ENCODE results near the gene ATP12A.
"Not testable (repeated sequence)": the region's sequence is repeated elsewhere in the genome, so short reads cannot be mapped to it uniquely, and the experiment has no call there.

The ATP12A gene

DNA sequence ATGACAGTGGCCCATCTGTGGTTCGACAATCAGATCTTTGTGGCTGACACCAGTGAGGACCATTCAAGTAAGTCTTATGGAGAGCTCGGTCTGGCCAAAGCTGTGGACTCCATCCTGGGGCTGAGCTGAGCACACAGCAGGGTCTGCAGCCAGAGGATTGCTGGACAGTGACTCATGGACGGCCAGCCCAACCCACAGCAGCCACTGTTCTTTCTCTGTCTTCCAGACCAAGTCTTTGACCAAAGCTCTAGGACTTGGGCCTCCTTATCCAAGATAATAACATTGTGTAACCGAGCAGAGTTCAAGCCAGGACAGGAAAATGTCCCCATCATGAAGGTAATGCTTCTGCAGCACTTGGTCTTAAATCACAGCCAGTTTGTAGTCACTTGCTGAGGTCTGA is 12.4 kb downstream of the ATP12A start:
- DNase-seq, result no peak

DNA sequence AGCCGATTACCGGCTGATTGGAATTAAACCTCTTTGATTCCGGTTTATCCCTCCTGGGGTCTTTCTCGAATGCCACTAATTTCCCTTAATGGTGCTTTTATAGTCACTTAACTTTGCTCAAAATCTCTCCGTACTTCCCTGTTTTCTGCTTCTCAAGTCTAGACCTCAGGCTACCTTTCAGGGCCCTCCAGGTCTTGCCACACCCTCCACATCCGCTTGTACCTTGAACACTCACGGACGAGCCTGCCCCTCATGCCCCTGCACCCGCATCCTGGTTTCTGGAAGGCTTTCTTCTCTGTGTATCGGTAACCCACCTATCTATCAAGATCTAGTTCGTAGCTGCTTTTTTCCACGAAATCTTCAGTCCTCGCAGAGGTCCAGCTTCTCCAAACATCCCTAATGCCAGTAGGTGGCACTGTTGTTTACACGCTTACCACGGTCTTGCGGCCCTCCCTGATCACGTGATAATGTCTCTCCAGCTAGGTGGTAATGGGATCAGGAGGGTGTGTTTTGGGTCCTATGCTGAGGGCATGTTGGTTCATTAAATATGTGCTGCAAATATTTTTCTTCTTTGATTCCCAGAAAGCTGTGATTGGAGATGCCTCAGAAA is 13.8 kb downstream of the ATP12A start:
- peak in 1 of 2 donors; percentile 7 for DNase-seq

DNA sequence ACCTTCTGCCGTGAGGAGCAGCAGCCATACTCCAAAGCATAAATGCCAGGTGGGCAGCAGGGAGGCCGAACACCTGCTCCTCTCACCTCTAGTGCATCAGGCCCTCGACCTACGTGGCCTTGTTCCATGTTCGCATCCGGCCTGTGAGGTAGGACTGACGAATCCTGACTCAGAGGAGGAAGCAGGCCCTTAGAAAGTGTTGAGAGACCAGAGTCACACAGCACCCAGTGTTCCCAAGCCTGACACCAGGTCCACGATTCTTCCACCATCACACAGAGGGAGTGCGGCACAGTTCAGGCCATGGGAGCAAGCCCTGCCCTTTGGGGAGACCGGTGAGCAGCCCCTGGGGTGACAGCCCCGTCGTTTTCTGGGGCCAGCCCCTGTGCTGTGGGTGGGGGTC is 14.7 kb downstream of the ATP12A start:
- DNase-seq, result no peak

DNA sequence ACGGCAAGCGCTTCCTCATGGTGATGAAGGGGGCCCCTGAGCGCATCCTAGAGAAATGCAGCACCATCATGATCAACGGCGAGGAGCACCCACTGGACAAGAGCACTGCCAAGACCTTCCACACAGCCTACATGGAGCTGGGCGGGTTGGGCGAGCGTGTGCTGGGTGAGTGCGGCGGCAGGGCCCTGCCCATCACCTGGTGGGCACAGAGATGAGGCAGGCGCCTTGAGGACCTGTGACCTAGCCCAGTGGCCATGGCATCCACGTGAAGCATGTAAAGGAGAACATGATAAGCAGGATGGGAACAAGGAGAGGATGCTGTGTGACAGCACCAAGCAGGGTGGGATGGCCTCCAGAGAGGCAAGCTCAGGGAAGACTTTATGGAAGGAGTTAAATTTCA is 18.5 kb downstream of the ATP12A start:
- no peak for DNase-seq

DNA sequence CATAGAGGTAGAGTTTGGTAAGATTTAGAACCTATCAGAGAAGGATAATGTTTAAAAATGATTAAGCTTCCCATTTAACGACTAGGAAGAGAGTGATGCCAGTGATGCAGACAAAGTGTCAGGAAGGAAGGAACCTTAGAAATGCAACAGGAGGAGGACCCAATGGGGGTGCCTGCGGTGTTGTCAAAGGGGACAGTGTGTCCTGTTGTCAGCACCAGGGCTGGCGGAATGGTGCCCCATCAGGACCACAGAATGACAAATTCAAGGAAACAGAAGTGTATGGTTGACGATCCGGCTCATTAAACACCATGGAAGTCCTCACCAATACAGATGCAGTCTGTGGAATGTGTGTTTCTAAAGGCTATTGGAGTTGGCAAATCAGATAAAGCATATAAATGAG is 19.3 kb downstream of the ATP12A start:
- no peak for DNase-seq

DNA sequence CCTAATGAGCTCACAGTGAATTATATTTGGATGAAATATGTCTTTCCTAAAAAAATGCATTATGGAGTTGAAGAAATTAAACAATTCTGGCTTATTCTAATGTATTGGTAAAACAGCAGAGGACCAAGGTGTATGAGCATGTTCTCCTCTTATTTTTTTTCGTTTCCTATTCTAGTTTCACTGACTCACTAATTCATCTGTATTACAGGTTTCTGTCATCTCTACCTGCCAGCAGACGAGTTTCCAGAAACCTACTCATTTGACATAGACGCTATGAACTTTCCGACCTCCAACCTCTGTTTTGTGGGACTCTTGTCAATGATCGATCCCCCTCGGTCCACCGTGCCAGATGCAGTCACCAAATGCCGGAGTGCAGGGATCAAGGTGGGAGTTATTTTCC is 20.3 kb downstream of the ATP12A start:
- no peak for DNase-seq

DNA sequence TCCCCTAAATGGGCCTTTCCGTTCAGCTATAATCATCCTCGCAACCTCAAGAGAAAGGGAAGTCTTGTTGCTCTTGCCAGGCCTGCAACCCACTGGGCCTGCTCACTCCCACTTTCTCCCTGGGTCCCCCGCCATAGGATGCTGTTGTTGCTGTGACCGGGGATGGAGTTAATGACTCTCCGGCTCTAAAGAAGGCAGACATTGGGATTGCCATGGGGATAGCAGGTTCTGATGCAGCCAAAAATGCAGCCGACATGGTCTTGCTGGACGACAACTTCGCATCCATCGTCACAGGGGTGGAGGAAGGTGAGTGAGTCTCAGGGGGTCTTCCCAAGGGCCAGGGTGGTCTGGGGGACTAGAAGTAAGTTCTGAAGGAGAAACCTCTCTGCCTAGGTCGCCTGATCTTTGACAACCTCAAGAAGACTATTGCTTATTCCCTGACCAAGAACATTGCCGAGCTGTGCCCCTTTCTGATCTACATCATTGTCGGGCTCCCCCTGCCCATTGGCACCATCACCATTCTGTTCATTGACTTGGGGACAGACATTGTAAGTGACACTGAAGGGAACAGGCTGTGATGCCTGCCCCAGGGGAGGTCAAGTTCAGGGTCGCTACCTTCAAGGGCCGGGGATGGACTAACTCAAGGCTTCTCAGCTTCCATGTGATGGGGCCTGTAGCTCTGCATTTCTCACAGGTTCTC is 26.8 kb downstream of the ATP12A start:
- DNase-seq, result no peak

DNA sequence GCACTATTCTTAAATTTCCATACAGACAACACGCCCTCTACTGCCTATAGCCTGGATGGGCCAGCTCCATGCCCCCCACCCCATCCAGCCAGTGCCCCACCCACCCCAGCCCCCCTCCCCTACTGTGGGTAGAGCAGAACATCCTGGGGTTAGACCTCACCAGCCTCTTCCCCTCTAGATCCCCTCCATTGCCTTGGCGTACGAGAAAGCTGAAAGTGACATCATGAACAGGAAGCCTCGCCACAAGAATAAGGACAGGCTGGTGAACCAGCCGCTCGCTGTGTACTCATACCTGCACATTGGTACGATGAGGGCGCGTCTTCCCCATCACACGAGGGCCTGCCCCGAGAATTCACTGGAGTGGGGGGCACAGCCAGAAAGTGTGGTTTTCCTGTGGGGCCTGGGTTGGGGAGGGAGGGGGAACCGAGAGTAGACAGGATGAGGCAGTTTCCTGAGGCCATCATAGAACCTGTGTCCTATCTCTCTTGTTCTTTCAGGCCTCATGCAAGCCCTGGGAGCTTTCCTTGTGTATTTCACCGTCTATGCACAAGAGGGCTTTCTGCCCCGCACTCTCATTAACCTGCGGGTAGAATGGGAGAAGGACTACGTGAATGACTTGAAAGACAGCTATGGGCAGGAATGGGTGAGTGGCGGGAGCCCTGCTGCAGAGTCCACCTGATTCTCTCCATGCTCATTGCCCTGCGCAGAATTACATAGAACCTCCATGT is 29.1 kb downstream of the ATP12A start:
- DNase-seq, result peak in 1 of 2 donors; percentile 45

DNA sequence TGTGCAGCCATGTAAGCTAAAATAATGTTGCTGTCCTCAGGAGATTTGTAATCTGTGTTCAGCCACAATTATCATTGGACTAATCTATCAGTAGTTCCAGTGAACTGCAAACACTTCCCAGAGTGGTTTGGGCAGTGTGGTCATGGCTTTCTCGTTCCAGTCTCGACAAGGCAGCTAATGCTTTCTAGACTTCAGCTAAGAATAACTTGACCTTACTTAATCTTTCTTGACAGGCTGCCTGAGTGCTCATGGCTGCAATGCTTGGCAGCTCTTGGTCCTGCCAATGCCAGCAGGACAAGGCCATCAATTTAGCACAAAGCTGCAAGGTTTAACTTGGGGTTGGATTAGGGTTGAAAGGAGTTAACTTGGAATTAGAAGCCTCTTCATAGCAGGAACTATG is 32.8 kb downstream of the ATP12A start:
- DNase-seq, result no peak

DNA sequence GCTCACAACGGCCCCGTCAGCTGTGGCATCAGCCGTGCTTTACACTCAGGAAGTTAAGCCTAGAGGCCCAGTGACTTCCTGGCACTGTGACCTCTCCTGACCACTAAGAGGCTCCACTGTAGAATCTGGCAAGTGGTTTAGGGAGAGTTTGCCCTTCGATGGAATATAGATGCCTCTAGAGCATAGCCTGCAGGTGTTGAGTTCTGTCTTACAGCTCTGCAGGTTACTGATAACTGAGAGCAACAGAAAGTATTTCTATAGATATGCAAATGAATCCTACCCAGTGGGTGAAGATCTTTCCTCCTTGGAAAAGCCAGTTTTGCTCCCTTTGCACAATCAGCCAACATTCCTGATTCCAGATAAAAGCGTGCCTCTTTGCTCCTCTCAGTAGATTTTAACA is 35.8 kb downstream of the ATP12A start:
- DNase-seq, result no peak

DNA sequence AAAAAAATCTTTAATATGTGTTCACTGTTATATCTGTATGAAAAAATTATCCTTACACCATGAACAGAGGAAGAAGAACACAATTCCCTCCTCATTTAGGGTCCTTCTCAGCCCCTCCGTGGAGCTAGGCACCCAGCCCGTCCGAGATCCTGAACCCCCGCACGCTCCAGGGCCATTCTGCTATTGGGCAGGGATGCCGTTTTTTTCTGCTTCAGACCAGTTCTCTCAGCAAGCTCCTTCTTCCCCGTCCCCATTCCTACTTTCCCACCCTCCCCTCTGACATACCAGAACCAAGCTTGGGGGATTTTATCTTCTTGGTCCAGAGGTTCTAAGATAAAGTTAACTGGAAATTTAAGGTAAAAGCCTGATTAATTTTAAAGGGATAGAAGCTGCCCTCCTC is 36.2 kb downstream of the ATP12A start:
- no peak for DNase-seq

DNA sequence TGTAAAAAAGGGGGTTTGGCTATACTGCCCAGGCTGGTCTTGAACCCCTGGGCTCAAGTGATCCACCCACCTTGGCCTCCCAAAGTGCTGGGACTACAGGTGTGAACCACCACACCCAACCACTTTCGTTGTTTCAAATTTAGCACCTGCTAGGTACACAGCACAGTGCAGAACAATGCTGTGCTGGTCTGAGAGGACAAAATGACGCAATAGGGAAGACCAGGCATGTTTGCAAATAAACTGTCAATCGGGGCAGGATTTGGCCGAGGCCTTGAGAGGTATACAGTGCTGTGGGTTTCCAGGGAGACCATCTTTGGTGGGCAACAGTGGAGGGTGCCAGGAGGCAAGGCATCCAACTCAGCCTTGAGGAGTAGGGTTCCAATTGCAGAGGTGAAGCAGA is 37.0 kb downstream of the ATP12A start:
- no peak for DNase-seq

DNA sequence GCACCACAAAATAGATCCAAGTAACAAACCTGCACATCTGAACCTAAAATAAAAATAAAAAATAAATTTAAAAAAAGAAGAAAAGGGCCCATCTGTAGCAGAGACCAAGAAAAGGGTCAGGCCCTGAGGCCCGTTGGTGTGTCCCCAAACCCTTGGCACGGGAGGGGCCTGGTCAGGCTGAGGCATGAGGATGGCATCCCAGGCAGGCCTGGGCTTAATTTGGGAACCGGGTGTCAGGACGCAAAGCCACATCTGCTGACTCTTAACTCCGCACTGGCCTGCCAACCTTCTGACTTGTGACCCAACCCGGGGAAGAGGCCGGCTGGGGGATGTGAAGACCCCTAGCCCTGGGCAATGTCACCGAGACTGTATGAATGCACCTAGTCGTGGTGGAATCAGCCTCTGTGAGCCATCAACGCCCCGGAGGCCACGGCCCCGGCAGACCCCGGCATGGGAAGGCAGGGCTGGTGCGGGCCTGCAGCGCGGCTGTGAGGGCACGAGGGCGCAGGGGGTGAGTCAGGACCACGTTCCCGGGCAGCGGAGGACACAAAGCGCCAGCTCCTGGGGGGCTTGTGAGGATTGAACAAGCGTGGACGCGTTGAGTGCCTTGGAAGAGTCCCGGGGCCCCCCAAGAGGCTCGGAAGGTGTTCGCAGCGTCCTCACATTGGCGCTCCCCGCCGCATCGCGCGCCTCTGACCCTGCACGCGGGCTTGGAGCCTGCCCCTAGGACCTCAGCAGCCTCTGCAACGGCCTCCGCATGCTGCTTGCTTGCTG is 38.2 kb downstream of the ATP12A start:
- DNase-seq, result no peak

DNA sequence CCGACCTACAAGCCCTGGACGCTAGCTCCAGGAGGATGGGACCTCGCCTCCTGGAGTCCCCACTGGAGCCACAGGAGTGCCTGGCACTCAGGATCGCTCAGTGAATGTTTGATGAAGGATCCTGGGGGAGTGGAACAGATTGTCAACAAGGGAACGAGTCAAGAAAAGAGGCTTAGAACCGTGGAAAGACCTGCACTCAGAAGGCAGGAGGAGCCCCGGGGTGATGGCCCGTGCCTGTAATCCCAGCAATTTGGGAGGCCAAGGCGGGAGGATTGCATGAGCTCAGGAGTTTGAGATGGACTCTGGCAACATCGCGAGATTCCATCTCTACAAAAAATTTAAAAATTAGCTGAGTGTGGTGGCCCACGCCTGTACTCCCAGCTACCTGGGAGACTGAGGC is 38.9 kb downstream of the ATP12A start:
- no peak for DNase-seq

DNA sequence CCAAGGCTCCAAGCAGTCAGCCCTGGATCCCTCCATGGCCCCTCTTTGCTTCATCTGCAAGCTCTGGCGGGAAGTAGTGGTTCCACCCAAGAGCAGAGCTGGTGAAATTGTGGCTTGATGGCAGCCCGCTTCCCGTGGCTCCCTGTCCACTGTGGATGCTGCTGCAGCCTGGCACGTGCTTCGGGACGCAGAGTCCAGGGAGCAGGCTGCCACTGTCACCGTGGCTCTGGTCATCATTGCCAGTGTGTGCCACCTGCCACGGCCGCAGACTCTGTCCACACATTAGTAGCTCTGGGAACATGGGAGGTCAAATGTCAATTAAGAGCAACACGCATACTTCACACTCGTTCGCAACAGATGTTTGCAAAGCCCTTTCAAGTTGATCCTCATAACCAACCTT is 43.0 kb downstream of the ATP12A start:
- no peak for DNase-seq

DNA sequence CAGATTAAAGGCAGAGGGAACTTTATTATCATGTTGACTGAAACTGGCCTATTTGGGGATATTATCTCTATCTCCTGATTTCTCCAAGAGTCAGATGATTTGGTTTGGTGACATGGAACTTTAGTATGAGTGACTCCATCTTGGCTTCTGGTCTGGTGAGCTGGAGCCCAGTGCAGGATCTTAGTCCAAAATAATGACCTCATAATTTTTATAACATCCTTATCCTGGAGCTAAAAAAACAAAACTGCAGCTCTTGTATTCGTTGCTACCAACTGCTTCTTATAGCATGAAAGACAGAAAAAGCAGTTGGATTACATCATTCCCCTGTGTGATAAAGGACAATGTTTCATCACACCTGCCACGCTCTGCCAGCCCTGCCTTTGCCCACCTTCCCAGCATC is 44.5 kb downstream of the ATP12A start:
- DNase-seq, result no peak

DNA sequence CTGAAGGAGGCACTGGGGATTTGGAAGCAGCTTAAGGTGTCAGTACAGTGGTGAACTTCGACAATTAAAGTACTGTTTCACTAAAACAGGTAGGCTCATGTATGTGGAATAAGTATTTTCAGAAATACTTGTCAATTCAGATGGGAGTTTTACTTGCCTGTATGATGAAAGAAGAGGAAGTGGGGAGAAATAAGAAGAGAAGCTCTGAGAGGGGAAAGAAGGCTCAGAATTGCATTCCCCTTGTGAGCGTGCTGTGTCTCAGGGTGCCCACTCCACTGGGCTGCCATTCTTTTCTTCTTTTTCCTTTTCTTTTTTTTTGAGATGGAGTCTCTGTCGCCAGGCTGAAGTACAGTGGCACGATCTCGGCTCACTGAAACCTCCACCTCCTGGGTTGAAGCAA is 45.2 kb downstream of the ATP12A start:
- no peak for DNase-seq

DNA sequence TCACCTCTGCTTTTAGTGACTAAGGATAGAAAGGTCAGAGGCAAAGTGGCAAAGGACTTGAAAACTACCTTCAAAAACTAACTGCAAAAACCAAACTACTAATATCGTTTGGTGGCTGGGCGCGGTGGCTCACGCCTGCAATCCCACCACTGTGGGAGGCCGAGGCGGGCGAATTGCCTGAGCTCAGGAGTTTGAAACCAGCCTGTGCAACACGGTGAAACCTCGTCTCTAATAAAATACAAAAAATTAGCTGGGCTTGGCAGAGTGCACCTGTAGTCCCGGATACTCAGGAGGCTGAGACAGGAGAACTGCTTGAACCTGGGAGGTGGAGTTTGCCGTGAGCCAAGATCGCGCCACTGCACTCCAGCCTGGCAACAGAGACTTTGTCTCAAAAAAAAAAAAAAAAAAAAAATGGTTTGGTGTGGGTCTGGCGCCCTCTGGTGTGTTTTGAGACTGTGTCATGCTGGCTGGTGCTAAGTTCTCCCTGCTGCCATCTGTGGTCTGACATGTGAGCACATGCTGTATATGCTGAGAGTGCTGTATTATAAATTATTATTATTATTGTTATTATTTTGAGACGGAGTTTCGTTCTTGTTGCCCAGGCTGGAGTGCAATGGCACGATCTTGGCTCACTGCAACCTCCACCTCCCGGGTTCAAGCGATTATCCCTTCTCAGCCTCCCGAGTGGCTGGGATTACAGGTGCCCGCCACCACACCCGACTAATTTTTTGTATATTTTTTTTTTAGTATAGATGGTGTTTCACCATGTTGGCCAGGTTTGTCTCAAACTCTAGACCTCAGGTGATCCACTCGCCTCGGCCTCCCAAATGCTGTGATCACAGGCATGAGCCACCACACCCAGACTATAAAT is 47.8 kb downstream of the ATP12A start:
- peak in 1 of 2 donors; percentile 75 for DNase-seq

DNA sequence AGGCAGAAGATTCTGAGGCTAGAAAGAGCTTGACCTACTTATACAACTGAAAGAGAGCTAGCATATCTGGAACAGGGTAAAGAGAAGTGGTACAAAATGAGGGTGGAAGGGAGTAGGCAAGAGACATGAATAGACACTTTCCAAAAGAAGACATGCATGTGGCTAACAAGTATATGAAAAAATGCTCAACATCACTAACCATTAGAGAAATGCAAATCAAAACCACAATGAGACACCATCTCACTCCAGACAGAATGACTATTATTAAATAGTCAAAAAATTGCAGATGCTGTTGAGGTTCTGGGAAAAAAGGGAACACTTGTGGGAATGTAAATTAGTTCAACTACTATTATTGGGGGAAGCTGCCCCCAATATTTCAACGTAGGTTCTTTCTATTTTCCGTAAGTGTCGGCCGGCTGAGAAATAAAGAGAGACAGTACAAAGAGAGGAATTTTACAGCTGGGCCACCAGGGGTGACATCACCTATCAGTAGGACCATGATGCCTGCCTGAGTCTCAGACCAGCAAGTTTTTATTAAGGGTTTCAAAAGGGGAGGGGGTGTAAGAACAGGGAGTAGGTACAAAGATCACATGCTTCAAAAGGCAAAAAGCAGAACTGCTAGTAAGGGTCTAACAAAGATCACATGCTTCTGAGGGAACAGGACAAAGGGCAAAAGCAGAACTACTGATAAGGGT is 50.8 kb downstream of the ATP12A start:
- DNase-seq, result not testable (repeated sequence)

DNA sequence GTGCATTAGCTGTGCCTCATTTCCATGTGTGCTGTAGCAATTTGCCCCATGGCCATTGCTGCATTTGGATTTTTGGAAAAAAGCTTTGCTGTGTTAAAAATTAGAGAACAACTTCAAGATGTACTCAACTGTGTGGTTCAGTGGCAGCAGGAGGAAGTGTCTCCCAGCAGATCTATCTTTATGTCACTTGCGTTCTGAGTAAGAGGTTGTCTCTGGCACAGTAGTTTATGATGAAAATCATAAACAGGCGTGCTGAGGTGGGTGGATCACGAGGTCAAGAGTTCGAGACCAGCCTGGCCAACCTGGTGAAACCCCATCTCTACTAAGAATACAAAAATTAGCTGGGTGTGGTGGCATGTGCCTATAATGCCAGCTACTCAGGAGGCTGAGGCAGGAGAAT is 54.7 kb downstream of the ATP12A start:
- no peak for DNase-seq

DNA sequence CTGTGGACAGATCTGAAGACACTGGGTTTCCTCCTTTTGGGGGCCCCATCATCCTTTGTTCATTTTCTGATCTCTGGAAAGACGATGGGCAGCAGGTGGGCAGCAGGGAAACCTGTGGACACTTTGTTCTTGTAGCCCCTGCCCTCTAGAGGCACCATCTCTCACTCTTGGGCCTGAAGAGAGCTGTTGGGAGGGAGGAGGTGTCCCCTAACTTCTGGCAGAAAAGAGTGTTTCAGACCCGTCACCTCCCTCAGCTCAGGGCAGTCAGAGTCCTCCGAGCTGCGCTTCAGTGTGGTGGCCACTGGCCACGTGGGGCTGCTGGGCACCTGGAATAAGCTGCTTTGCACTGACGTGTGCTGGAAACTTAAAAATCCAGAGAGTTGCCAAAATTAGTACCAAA is 56.8 kb downstream of the ATP12A start:
- no peak for DNase-seq

DNA sequence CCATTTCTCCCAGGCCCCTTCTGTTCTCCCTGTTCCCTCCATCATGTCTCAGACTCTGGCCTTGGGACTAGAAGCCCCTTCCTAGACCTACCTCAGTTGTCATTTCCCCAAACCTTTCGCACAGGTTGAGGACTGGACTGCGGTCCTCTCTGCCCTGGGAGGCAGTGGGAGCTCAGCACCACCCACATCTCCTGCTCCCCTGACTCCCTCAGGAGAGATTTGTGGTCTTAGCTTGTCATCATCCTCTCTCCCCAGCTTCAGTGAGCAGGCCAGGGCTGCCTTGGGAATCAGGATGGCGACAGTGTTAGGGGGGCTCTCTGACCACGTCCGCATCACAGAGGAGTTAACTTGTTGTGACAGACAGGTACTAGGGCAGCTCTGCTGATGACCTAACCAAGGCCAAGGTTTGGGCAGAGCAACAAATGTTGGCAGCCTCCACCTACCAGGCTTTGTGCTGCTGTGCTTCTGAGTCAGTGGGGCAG is 58.2 kb downstream of the ATP12A start:
- DNase-seq, result no peak
